ENCODE measurements around the gene RNF141. TPM values are rescaled to one million over a fixed set of nuclear protein-coding genes. Genes with fewer than 3 reads are reported as not detected.

RNF141 gene
- total RNA-seq, 2 donors from 2014 or later: 34.7 to 42.2 TPM

DNA sequence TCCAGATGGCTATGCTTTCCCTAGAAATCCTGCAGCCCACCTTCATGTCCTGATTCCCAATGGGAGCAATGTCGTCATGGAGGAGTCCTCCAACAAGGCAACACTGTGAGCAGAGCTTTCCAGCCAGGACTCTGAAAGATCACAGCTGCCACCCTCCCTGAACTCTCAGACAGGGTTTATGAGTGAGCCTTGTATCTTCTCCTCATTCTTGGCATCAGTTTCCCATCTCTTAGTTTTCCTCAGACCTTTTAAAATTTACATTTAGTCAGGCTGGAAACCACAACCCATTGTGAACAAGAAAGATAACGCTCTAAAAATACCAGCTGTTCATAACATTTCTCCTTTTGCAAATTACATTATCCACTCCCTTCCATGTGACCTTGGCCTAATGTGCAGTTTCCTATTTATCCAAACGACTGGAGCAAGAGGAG, 43.1 kb upstream of the RNF141 start:
- H3K36me3 ChIP-seq (ENCODE audit: control insufficient read depth, insufficient read depth, low read length): no peaks in the 10 kb centered on the region
- no peak overlapping the region for H3K4me3 Mint-ChIP-seq
- no peak overlapping the region for H3K27ac Mint-ChIP-seq
- TF ChIP-seq CTCF (conservative IDR thresholded peaks at IDR 0.05): no peak
- WGBS, 2 experiments (ENCODE audit: insufficient coverage in 1 of 2, insufficient read length in 1 of 2): 92 to 97% methylated on average over 1 to 2 of the region's 3 CpGs
- peaks cover 6% of the 10 kb centered on the region for H3K9me3 Mint-ChIP-seq
- no peak overlapping the region for H3K27ac ChIP-seq (ENCODE audit: low read depth, low read length)
- no peaks in the 10 kb centered on the region for H3K9me3 ChIP-seq (ENCODE audit: control insufficient read depth, low read length)
- peaks cover 36% of the 10 kb centered on the region for H3K4me1 Mint-ChIP-seq
- no peaks in the 10 kb centered on the region for H3K27me3 Mint-ChIP-seq (ENCODE audit: insufficient read depth)
- no peak for DNase-seq
- H3K4me1 ChIP-seq (ENCODE audit: control insufficient read depth, insufficient read depth, low read length): peaks cover 6% of the 10 kb centered on the region
- peaks cover 6% of the 10 kb centered on the region for H3K36me3 Mint-ChIP-seq (ENCODE audit: low read depth)
- H3K27me3 ChIP-seq (ENCODE audit: control insufficient read depth, insufficient read depth, low read length, poor library complexity, severe bottlenecking): no peaks in the 10 kb centered on the region
- no peak overlapping the region for H3K9ac ChIP-seq (ENCODE audit: extremely low read depth, low read length, poor library complexity, severe bottlenecking)
- H3K4me3 ChIP-seq (ENCODE audit: low read length): no peak overlapping the region

- no peak for TF ChIP-seq CTCF (conservative IDR thresholded peaks at IDR 0.05)
Measured at GRCh38 chr11:10581481-10582019, 40.6 kb upstream of the RNF141 start.

GRCh38 chr11:10580623-10581022, 39.6 kb upstream of the RNF141 start:
- H3K9me3 ChIP-seq (ENCODE audit: control insufficient read depth, low read length): no peaks in the 10 kb centered on the region
- H3K4me3 Mint-ChIP-seq: no peak overlapping the region
- no peaks in the 10 kb centered on the region for H3K9me3 Mint-ChIP-seq

More at GRCh38 chr11:10581481-10582019, 40.6 kb upstream of the RNF141 start:
- Mint-ChIP-seq H3K27me3 (ENCODE audit: insufficient read depth) (no peaks in the 10 kb centered on the region), H3K4me1 (peaks cover 30% of the 10 kb centered on the region), H3K4me3 (no peak overlapping the region), H3K27ac (no peak overlapping the region), H3K9me3 (peaks cover 3% of the 10 kb centered on the region), H3K36me3 (ENCODE audit: low read depth) (peaks cover 2% of the 10 kb centered on the region)
- H3K27ac ChIP-seq (ENCODE audit: low read depth, low read length): no peak overlapping the region
- WGBS, 2 experiments (ENCODE audit: insufficient coverage in 1 of 2, insufficient read length in 1 of 2): 89 to 97% methylated on average over 4 of the region's 4 CpGs
- H3K27me3 ChIP-seq (ENCODE audit: control insufficient read depth, insufficient read depth, low read length, poor library complexity, severe bottlenecking): no peaks in the 10 kb centered on the region
- no peak overlapping the region for H3K4me3 ChIP-seq (ENCODE audit: low read length)
- DNase-seq: no peak
- no peaks in the 10 kb centered on the region for H3K36me3 ChIP-seq (ENCODE audit: control insufficient read depth, insufficient read depth, low read length)
- no peak overlapping the region for H3K9ac ChIP-seq (ENCODE audit: extremely low read depth, low read length, poor library complexity, severe bottlenecking)
- H3K4me1 ChIP-seq (ENCODE audit: control insufficient read depth, insufficient read depth, low read length): peaks cover 15% of the 10 kb centered on the region
- H3K9me3 ChIP-seq (ENCODE audit: control insufficient read depth, low read length): no peaks in the 10 kb centered on the region

More at GRCh38 chr11:10580623-10581022, 39.6 kb upstream of the RNF141 start:
- Mint-ChIP-seq H3K4me1 (peaks cover 27% of the 10 kb centered on the region), H3K27ac (no peak overlapping the region), H3K36me3 (ENCODE audit: low read depth) (no peaks in the 10 kb centered on the region), H3K27me3 (ENCODE audit: insufficient read depth) (no peaks in the 10 kb centered on the region)
- Histone ChIP-seq H3K4me1 (ENCODE audit: control insufficient read depth, insufficient read depth, low read length) (peaks cover 15% of the 10 kb centered on the region), H3K4me3 (ENCODE audit: low read length) (no peak overlapping the region), H3K9ac (ENCODE audit: extremely low read depth, low read length, poor library complexity, severe bottlenecking) (no peak overlapping the region), H3K36me3 (ENCODE audit: control insufficient read depth, insufficient read depth, low read length) (no peaks in the 10 kb centered on the region), H3K27ac (ENCODE audit: low read depth, low read length) (no peak overlapping the region), H3K27me3 (ENCODE audit: control insufficient read depth, insufficient read depth, low read length, poor library complexity, severe bottlenecking) (no peaks in the 10 kb centered on the region)
- WGBS, 2 experiments (ENCODE audit: insufficient coverage in 1 of 2, insufficient read length in 1 of 2): 89 to 100% methylated on average over 3 to 4 of the region's 4 CpGs
- no peak for DNase-seq
- TF ChIP-seq CTCF (conservative IDR thresholded peaks at IDR 0.05): no peak

Data from endodermal cell (in vitro differentiated cells).